ENCODE data around the gene CACNA2D3. TPM values are rescaled to one million over a fixed set of nuclear protein-coding genes. Genes with fewer than 3 reads are reported as not detected.

Gene CACNA2D3
- total and polyA plus RNA-seq, 4 donors, result 0.06 to 0.37 (median 0.08) TPM; not detected in 1

DNA sequence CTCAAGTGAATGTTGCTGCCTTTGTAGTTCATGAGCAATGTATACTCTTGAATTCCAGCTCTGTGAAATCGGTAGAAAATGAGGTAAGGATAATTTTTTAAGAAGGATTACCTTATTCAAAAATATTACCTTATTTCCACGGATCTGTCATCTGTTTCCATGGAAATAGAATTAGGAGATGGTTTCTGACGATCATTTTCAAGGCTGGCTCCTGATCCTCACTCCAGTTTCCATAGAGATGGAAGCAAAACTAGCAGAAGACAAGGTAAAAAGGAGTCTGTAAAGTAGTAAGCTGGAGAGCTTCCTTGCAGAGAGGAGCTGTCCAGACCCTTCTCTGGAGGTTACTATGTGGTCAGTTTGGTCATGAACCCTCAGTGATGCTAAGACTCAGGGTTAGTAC is 55.5 kb downstream of the CACNA2D3 start (continued):
- TF ChIP-seq, protein P1, sequence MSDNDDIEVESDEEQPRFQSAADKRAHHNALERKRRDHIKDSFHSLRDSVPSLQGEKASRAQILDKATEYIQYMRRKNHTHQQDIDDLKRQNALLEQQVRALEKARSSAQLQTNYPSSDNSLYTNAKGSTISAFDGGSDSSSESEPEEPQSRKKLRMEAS (IDR thresholded peaks at IDR 0.05), result no peak
- TF ChIP-seq HNF4A (conservative IDR thresholded peaks at IDR 0.05), result no peak

DNA sequence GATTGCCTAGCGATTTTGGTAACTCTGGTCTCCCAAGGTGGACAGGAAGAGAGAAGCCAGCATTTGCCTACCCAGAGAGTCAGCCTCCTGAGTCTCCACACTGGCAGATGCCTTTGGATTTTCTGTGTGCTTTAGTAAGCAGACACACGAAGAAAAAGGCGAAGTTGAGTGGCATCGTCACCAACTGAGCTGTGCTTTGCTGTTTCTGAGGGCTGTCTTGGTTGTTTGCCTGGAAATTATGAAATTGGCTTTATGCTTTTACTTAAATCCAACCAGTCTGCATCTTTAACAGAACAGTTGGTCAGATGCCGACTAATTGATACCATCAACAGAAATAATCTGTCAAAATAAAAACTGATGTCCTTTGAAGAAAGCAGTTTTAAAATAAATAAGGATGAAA is 56.0 kb downstream of the CACNA2D3 start:
- Histone ChIP-seq H3K27me3 (ENCODE audit: control insufficient read depth in 4 of 4, insufficient read depth in 4 of 4, low read length in 3 of 4) (no peaks in the 10 kb centered on the region), H3K4me3 (ENCODE audit: low read depth in 1 of 3, low read length in 3 of 3) (no peak overlapping the region), H3K27ac (ENCODE audit: low read depth in 1 of 2, low read length in 2 of 2) (no peak overlapping the region), H3K9me3 (ENCODE audit: control insufficient read depth in 4 of 4, low read length in 3 of 4) (no peaks in the 10 kb centered on the region), H3K4me1 (ENCODE audit: control insufficient read depth in 4 of 4, insufficient read depth in 4 of 4, low read length in 3 of 4) (no peaks in the 10 kb centered on the region), H3K9ac (ENCODE audit: low read depth in 1 of 2, low read length in 2 of 2) (no peak overlapping the region), H3K36me3 (ENCODE audit: control insufficient read depth in 4 of 4, insufficient read depth in 3 of 4, low read depth in 1 of 4, low read length in 3 of 4) (no peaks in the 10 kb centered on the region)
- no peak for DNase-seq (ENCODE audit: low spot score)
- no peak for TF ChIP-seq JUND (IDR thresholded peaks at IDR 0.05)
- no peak for TF ChIP-seq NR2F2 (IDR thresholded peaks at IDR 0.05)
- TF ChIP-seq SP1 (IDR thresholded peaks at IDR 0.05), result no peak
- TF ChIP-seq RAD21 (IDR thresholded peaks at IDR 0.05), result no peak
- TF ChIP-seq YY1 (IDR thresholded peaks at IDR 0.05), result no peak
- TF ChIP-seq HNF4G (IDR thresholded peaks at IDR 0.05), result no peak
- no peak for TF ChIP-seq GABPA (IDR thresholded peaks at IDR 0.05 in 1 of 2, conservative IDR thresholded peaks at IDR 0.05 in 1 of 2)
- TF ChIP-seq HNF4A (conservative IDR thresholded peaks at IDR 0.05), result no peak
- no peak for TF ChIP-seq TAF1 (conservative IDR thresholded peaks at IDR 0.05)
- TF ChIP-seq, protein P2, sequence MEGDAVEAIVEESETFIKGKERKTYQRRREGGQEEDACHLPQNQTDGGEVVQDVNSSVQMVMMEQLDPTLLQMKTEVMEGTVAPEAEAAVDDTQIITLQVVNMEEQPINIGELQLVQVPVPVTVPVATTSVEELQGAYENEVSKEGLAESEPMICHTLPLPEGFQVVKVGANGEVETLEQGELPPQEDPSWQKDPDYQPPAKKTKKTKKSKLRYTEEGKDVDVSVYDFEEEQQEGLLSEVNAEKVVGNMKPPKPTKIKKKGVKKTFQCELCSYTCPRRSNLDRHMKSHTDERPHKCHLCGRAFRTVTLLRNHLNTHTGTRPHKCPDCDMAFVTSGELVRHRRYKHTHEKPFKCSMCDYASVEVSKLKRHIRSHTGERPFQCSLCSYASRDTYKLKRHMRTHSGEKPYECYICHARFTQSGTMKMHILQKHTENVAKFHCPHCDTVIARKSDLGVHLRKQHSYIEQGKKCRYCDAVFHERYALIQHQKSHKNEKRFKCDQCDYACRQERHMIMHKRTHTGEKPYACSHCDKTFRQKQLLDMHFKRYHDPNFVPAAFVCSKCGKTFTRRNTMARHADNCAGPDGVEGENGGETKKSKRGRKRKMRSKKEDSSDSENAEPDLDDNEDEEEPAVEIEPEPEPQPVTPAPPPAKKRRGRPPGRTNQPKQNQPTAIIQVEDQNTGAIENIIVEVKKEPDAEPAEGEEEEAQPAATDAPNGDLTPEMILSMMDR (IDR thresholded peaks at IDR 0.05; ENCODE audit: low read depth, low read length, missing input control), result no peak
- no peak for TF ChIP-seq FOXA1 (IDR thresholded peaks at IDR 0.05)
- TF ChIP-seq EGR1 (IDR thresholded peaks at IDR 0.05; ENCODE audit: low read depth in 2 of 2), result no peak
- no peak for TF ChIP-seq RXRA (IDR thresholded peaks at IDR 0.05)
- TF ChIP-seq FOXA2 (IDR thresholded peaks at IDR 0.05), result no peak
- TF ChIP-seq, protein P1 (IDR thresholded peaks at IDR 0.05), result no peak
- TF ChIP-seq, protein P3, sequence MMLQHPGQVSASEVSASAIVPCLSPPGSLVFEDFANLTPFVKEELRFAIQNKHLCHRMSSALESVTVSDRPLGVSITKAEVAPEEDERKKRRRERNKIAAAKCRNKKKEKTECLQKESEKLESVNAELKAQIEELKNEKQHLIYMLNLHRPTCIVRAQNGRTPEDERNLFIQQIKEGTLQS (IDR thresholded peaks at IDR 0.05), result no peak
- 86% methylated on average over 5 of the region's 5 CpGs for WGBS

DNA sequence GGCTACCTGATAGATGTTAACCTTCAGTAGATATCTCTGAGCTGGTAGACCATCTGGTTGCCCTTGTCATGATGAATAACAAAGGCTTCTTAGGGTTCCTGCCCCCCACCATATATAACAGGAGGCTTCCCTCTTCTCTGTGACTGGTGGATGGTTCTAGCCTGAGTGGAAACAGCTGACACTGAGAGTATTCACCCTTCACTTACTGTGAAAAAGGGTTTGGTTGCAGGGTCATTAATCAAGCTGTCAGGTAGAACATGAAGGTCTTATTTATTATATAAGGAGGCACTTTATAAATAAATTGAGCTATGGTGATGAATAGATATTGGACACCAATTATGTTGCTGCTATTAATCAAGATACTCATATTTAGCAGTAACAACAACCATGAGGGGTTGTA is 58.6 kb downstream of the CACNA2D3 start:
- DNase-seq (ENCODE audit: low spot score), result no peak
- Histone ChIP-seq H3K9me3 (ENCODE audit: control insufficient read depth in 4 of 4, low read length in 3 of 4) (no peaks in the 10 kb centered on the region), H3K9ac (ENCODE audit: low read depth in 1 of 2, low read length in 2 of 2) (no peak overlapping the region), H3K4me3 (ENCODE audit: low read depth in 1 of 3, low read length in 3 of 3) (no peak overlapping the region), H3K36me3 (ENCODE audit: control insufficient read depth in 4 of 4, insufficient read depth in 3 of 4, low read depth in 1 of 4, low read length in 3 of 4) (no peaks in the 10 kb centered on the region), H3K4me1 (ENCODE audit: control insufficient read depth in 4 of 4, insufficient read depth in 4 of 4, low read length in 3 of 4) (no peaks in the 10 kb centered on the region), H3K27ac (ENCODE audit: low read depth in 1 of 2, low read length in 2 of 2) (no peak overlapping the region), H3K27me3 (ENCODE audit: control insufficient read depth in 4 of 4, insufficient read depth in 4 of 4, low read length in 3 of 4) (no peaks in the 10 kb centered on the region)
- no peak for TF ChIP-seq EGR1 (IDR thresholded peaks at IDR 0.05; ENCODE audit: low read depth in 2 of 2)
- TF ChIP-seq YY1 (IDR thresholded peaks at IDR 0.05), result no peak
- no peak for TF ChIP-seq FOXA1 (IDR thresholded peaks at IDR 0.05)
- TF ChIP-seq, protein P4, sequence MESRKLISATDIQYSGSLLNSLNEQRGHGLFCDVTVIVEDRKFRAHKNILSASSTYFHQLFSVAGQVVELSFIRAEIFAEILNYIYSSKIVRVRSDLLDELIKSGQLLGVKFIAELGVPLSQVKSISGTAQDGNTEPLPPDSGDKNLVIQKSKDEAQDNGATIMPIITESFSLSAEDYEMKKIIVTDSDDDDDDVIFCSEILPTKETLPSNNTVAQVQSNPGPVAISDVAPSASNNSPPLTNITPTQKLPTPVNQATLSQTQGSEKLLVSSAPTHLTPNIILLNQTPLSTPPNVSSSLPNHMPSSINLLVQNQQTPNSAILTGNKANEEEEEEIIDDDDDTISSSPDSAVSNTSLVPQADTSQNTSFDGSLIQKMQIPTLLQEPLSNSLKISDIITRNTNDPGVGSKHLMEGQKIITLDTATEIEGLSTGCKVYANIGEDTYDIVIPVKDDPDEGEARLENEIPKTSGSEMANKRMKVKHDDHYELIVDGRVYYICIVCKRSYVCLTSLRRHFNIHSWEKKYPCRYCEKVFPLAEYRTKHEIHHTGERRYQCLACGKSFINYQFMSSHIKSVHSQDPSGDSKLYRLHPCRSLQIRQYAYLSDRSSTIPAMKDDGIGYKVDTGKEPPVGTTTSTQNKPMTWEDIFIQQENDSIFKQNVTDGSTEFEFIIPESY (IDR thresholded peaks at IDR 0.05), result no peak
